HG03460 (cell line): ENCODE results near the gene FAM90A26.
"Not testable (repeated sequence)": the region's sequence is repeated elsewhere in the genome, so short reads cannot be mapped to it uniquely, and the experiment has no call there.

Experiments
- ATAC-seq: cut with Tn5 transposase; IDR thresholded peaks from one replicate; pipeline ENCODE4 v1.9.1; 2021; ENCODE audit not compliant: unreplicated experiment

The FAM90A26 gene

DNA sequence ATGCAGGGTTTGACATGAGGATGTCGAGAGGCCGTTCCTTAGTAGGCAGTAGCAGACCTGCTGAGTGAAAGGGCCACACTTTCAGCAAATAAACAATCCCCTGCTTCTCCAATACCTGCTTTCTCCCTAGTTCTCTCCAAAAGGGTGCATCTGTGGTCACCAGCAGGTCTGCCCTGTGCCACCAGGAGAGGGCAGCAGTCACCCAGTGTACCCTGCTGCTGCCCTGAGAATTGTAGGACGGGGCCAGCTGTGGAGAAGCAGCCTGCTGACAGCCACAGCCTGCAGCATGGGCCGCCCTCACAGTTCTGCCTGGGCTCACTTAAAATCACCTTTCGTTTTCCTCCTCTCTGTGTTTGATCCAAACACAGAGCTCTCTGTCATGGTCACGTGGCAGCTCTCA is 11.8 kb upstream of the FAM90A26 start:
- not testable (repeated sequence) for ATAC-seq

DNA sequence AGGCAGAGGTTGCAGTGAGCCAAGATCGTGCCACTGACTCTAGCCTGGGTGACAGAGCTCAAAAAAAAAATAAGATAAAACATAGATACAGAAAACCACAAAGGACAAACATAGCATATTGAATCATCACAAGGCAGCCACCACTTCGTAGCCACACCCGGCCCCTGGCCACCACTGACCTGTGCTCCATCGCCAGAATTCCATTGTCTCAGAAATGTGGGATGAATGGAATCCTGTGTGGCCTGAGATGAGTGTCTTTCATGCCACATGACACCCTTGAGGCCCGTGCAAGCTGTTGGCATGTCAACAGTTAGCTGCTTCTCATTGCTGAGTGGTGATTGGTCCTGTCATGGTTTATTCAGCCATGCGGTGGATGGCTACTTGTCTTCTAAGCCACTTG is 10.2 kb upstream of the FAM90A26 start:
- not testable (repeated sequence) for ATAC-seq

- ATAC-seq: not testable (repeated sequence)
Measured at GRCh38 chr4:9165990-9166389, 4.2 kb upstream of the FAM90A26 start.

DNA sequence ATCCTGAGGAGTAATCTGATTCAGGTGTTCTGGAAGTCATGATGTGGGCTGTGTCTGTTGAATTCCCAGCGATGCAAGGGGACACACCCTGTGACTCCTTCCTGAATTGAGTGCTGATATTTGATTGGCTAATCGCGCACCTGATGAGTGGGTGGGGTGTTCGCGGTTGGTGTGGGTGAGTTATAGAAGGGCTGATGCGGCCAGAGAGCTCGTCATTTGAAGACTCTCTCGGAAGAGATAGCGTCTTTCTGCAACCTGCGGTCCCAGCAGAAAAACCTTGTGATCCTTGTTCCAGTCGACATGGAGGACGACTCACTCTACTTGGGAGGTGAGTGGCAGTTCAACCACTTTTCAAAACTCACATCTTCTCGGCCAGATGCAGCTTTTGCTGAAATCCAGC is 40.1 kb downstream of the FAM90A26 start, which contains the start of gene USP17L10:
Gene USP17L10, plus strand, starts transcription at position 301 of the 400 bp plus-strand sequence. Its CDS starts 0 bp downstream, at position 301.
- ATAC-seq: not testable (repeated sequence)

- ATAC-seq: not testable (repeated sequence)
Measured at GRCh38 chr4:9214701-9215100, 44.5 kb downstream of the FAM90A26 start.

- ATAC-seq: not testable (repeated sequence)
Measured at GRCh38 chr4:9215105-9215504, 44.9 kb downstream of the FAM90A26 start, which contains the start of gene USP17L11. Gene USP17L11 (plus strand): TSS chr4:9215405. CDS start chr4:9215405, 0 bp downstream.

DNA sequence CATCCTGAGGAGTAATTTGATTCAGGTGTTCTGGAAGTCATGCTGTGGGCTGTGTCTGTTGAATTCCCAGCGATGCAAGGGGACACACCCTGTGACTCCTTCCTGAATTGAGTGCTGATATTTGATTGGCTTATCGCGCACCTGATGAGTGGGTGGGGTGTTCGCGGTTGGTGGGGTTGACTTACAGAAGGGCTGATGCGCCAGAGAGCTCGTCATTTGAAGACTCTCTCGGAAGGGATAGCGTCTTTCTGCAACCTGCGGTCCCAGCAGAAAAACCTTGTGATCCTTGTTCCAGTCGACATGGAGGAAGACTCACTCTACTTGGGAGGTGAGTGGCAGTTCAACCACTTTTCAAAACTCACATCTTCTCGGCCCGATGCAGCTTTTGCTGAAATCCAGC is 49.6 kb downstream of the FAM90A26 start, which contains the start of gene USP17L12:
Gene USP17L12, plus strand, starts transcription at position 301 of the 400 bp plus-strand sequence. Its CDS starts 0 bp downstream, at position 301.
- ATAC-seq: not testable (repeated sequence)

- not testable (repeated sequence) for ATAC-seq
Measured at GRCh38 chr4:9224596-9224995, 54.4 kb downstream of the FAM90A26 start, which contains the start of gene USP17L13. Gene USP17L13 (plus strand): TSS chr4:9224896. CDS start chr4:9224896, 0 bp downstream.
